Upper lobe of left lung (tissue), 6 donors: ENCODE data around the gene MRPS2. TPM values are rescaled to one million over a fixed set of nuclear protein-coding genes. Genes with fewer than 3 reads are reported as not detected.

Source experiments
- ATAC-seq, 2 donors: fragments of 200-7000 bp; cut with Tn5 transposase; one replicate each; pipeline ENCODE4 v1.9.1; 2022; ENCODE audit warnings: mild to moderate bottlenecking in 2 of 2, moderate library complexity in 2 of 2; ENCODE audit not compliant: low FRiP score in 2 of 2
- DNase-seq, 2 donors: peaks; one replicate each; pipeline ENCODE4 v3.0.0-alpha.2; 2019 to 2020
- H3K27ac ChIP-seq, 4 donors: fragments of 200-600 bp; sonication (generic); one replicate each; pipeline ENCODE4 v1.5.1; 2016 to 2019
- H3K27me3 ChIP-seq, 4 donors: fragments of 200-600 bp; sonication (generic); one replicate each; pipeline ENCODE4 v1.5.1; 2017 to 2019
- H3K36me3 ChIP-seq, 4 donors: fragments of 200-600 bp; sonication (generic); one replicate each; pipeline ENCODE4 v1.5.1; 2016 to 2019
- H3K4me1 ChIP-seq, 4 donors: fragments of 200-600 bp; sonication (generic); one replicate each; pipeline ENCODE4 v1.5.1; 2018 to 2019
- H3K4me3 ChIP-seq, 4 donors: fragments of 200-600 bp; sonication (generic); one replicate each; pipeline ENCODE4 v1.5.1; 2017 to 2019; ENCODE audit warnings: mild to moderate bottlenecking in 2 of 4, moderate library complexity in 1 of 4
- H3K9me3 ChIP-seq, 4 donors: fragments of 200-600 bp; sonication (generic); one replicate each; pipeline ENCODE4 v1.5.1; 2018 to 2019
- CTCF ChIP-seq, 6 experiments: fragments of 450-650 bp in 4 of 6; fragments of 200-600 bp in 2 of 6; sonication (generic) in 2 of 6; IDR thresholded peaks; one replicate each; pipeline ENCODE4 v1.5.1; 2016 to 2019; ENCODE audit warnings: antibody characterized with exemption in 6 of 6
- EP300 ChIP-seq, 4 donors: sonication (generic); formaldehyde crosslinking; IDR thresholded peaks; one replicate each; pipeline ENCODE4 v1.5.1; 2017; ENCODE audit warnings: antibody characterized with exemption in 4 of 4, control low read depth in 2 of 4
- POLR2A ChIP-seq, 4 donors: fragments of 450-650 bp; IDR thresholded peaks; one replicate each; pipeline ENCODE4 v1.5.1; 2016 to 2017; ENCODE audit warnings: antibody characterized with exemption in 4 of 4, mild to moderate bottlenecking in 2 of 4
- POLR2AphosphoS5 ChIP-seq, 2 donors: sonication (generic); formaldehyde crosslinking; IDR thresholded peaks; one replicate each; pipeline ENCODE4 v1.5.1; 2017; ENCODE audit warnings: antibody characterized with exemption in 2 of 2
- WGBS, 2 donors: methylation state at CpG; one replicate each; pipeline ENCODE4 v1.1.5; 2017 to 2018; 5-methylcytosine and 5-hydroxymethylcytosine counted together
- total RNA-seq, 6 donors: library from RNA; depleted of rRNA in 4 of 6; stranded (reverse); fragments of >200 nt in 4 of 6; gene quantifications; one replicate each; pipeline versions ENCODE4 v1.1.0 to v1.2.1, GENCODE V29; 2016 to 2021
- donor health status: DM: no; HTN: no; CAD: no; lungs with moderate emphysema.
- donor health status: DM: no; HTN: yes; CAD: no; lungs with severe emphysema.

Gene MRPS2
- total RNA-seq, 6 donors from 2014 or later = 11.1 to 40.6 (median 26.3) TPM

- DNase-seq (no peak), ATAC-seq (peak in 1 of 2 donors; percentile 50)
- Histone ChIP-seq H3K9me3 (no peaks in the 10 kb centered on the region), H3K4me1 (peaks cover 22 to 41% (median 25%) of the 10 kb centered on the region in 4 donors), H3K36me3 (peaks cover 0 to 33% (median 23%) of the 10 kb centered on the region in 4 donors), H3K27me3 (no peaks in the 10 kb centered on the region), H3K27ac (peak overlapping the region; percentile 80 to 87 (median 84)), H3K4me3 (peak overlapping the region; percentile 80 to 99 (median 88))
- TF ChIP-seq POLR2AphosphoS5 (IDR thresholded peaks at IDR 0.05) = no peak
- TF ChIP-seq POLR2A (IDR thresholded peaks at IDR 0.05) = no peak
- no peak for TF ChIP-seq CTCF (IDR thresholded peaks at IDR 0.05)
- TF ChIP-seq EP300 (IDR thresholded peaks at IDR 0.05) = no peak
- 0% methylated on average over 6 to 14 of the region's 29 CpGs for WGBS, 2 donors
Measured at GRCh38 chr9:135500071-135500524, 384 bp upstream of the MRPS2 start.

- no peak for TF ChIP-seq CTCF (IDR thresholded peaks at IDR 0.05)
- no peak for TF ChIP-seq POLR2AphosphoS5 (IDR thresholded peaks at IDR 0.05)
- no peak for TF ChIP-seq EP300 (IDR thresholded peaks at IDR 0.05)
- no peak for TF ChIP-seq POLR2A (IDR thresholded peaks at IDR 0.05)
- peak overlapping the region; percentile 80 to 87 (median 84) for H3K27ac ChIP-seq
- ATAC-seq = peak in 1 of 2 donors; percentile 47
Measured at GRCh38 chr9:135501261-135502167, 1.0 kb downstream of the MRPS2 start.

GRCh38 chr9:135502168-135502872 lies 1.8 kb downstream of the MRPS2 start:
- no peaks in the 10 kb centered on the region for H3K9me3 ChIP-seq
- DNase-seq (peak in 1 of 2 donors; percentile 45), ATAC-seq (no peak)
- no peak overlapping the region for H3K27ac ChIP-seq
- H3K4me1 ChIP-seq = peaks cover 22 to 42% (median 27%) of the 10 kb centered on the region in 4 donors
- H3K4me3 ChIP-seq = peak overlapping the region in 2 of 4 donors; percentile 81 to 99
- TF ChIP-seq POLR2A (IDR thresholded peaks at IDR 0.05) (no peak), CTCF (IDR thresholded peaks at IDR 0.05) (no peak), POLR2AphosphoS5 (IDR thresholded peaks at IDR 0.05) (no peak), EP300 (IDR thresholded peaks at IDR 0.05) (no peak)
- no peaks in the 10 kb centered on the region for H3K27me3 ChIP-seq
- WGBS, 2 donors = 93 to 96% methylated on average over 13 to 15 of the region's 15 CpGs
- H3K36me3 ChIP-seq = peaks cover 0 to 37% (median 26%) of the 10 kb centered on the region in 4 donors

More at GRCh38 chr9:135501261-135502167, 1.0 kb downstream of the MRPS2 start:
- H3K4me3 ChIP-seq = peak overlapping the region; percentile 80 to 99 (median 88)
- peaks cover 0 to 37% (median 26%) of the 10 kb centered on the region in 4 donors for H3K36me3 ChIP-seq
- H3K4me1 ChIP-seq = peaks cover 22 to 42% (median 27%) of the 10 kb centered on the region in 4 donors
- DNase-seq = peak in 1 of 2 donors; percentile 52
- 76 to 80% methylated on average over 20 to 23 of the region's 38 CpGs for whole genome bisulfite sequencing, 2 donors
- no peaks in the 10 kb centered on the region for H3K27me3 ChIP-seq
- H3K9me3 ChIP-seq = no peaks in the 10 kb centered on the region

GRCh38 chr9:135502873-135503321 lies 2.4 kb downstream of the MRPS2 start:
- TF ChIP-seq CTCF (IDR thresholded peaks at IDR 0.05) = no peak
- Histone ChIP-seq H3K27ac (no peak overlapping the region), H3K9me3 (no peaks in the 10 kb centered on the region), H3K36me3 (peaks cover 0 to 37% (median 26%) of the 10 kb centered on the region in 4 donors), H3K4me3 (no peak overlapping the region), H3K4me1 (peaks cover 22 to 42% (median 27%) of the 10 kb centered on the region in 4 donors), H3K27me3 (no peaks in the 10 kb centered on the region)
- ATAC-seq = no peak
- DNase-seq = peak in 1 of 2 donors; percentile 50
- 89 to 90% methylated on average over 13 to 15 of the region's 16 CpGs for WGBS, 2 donors
